Measurements from ENCODE around the gene TAX1BP1.

GRCh38 chr7:27693794-27694193, 46.2 kb upstream of the TAX1BP1 start:
- TF ChIP-seq CTCF (IDR thresholded peaks at IDR 0.05; ENCODE audit: poor library complexity, severe bottlenecking): no peak
- TF ChIP-seq POLR2AphosphoS5 (IDR thresholded peaks at IDR 0.05): no peak
